HCT116 (cell line): ENCODE data around the gene SGF29.

Source experiments
- POLR2A ChIP-seq: IDR thresholded peaks from 2 replicates; pipeline ENCODE4 v1.7.0; 2011; ENCODE audit warnings: borderline replicate concordance; ENCODE audit not compliant: insufficient read depth, insufficient read length; ENCODE audit errors: extremely low read depth
- TF ChIP-seq, protein P1 (sequence below): IDR thresholded peaks from 2 replicates; pipeline ENCODE4 v1.6.1; 2012; ENCODE audit warnings: low read depth

DNA sequence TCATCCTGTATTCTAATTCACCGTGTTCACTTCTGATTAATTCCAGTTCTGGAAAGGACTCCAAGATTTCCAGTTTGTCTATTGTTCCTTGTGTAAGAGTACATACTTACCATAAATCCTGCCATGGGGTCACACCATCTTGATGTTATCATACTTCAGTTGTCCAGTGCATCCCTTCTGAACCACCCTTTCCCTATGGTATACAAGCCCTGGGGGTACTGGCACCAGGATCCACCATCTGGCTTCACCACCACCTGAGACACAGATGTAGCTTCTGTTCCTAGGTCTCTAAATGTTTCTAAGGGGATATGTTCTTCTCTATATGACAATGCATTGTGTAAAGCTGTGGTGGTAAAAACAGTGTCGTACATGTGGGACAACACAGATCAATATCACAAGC is 21.2 kb downstream of the SGF29 start:
- TF ChIP-seq, protein P1, sequence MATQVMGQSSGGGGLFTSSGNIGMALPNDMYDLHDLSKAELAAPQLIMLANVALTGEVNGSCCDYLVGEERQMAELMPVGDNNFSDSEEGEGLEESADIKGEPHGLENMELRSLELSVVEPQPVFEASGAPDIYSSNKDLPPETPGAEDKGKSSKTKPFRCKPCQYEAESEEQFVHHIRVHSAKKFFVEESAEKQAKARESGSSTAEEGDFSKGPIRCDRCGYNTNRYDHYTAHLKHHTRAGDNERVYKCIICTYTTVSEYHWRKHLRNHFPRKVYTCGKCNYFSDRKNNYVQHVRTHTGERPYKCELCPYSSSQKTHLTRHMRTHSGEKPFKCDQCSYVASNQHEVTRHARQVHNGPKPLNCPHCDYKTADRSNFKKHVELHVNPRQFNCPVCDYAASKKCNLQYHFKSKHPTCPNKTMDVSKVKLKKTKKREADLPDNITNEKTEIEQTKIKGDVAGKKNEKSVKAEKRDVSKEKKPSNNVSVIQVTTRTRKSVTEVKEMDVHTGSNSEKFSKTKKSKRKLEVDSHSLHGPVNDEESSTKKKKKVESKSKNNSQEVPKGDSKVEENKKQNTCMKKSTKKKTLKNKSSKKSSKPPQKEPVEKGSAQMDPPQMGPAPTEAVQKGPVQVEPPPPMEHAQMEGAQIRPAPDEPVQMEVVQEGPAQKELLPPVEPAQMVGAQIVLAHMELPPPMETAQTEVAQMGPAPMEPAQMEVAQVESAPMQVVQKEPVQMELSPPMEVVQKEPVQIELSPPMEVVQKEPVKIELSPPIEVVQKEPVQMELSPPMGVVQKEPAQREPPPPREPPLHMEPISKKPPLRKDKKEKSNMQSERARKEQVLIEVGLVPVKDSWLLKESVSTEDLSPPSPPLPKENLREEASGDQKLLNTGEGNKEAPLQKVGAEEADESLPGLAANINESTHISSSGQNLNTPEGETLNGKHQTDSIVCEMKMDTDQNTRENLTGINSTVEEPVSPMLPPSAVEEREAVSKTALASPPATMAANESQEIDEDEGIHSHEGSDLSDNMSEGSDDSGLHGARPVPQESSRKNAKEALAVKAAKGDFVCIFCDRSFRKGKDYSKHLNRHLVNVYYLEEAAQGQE = no peak
- TF ChIP-seq POLR2A = no peak
